ENCODE results near the gene TXK.
A peak's percentile ranks its signal among the peaks of the same experiment; 100 is the strongest.

Gene TXK

GRCh38 chr4:48149827-48150370, 15.8 kb upstream of the TXK start:
- Histone ChIP-seq H3K36me3 (ENCODE audit: insufficient read depth, low read length) (peaks cover 93% of the 10 kb centered on the region; the same call in 1 of the 2 replicates), H3F3A (ENCODE audit: low read depth) (no peaks in the 10 kb centered on the region), H3K27me3 (ENCODE audit: insufficient read depth, low read length, poor library complexity, severe bottlenecking) (no peaks in the 10 kb centered on the region), H3K9me3 (ENCODE audit: insufficient read depth, low read depth, low read length) (no peaks in the 10 kb centered on the region), H3K9ac (ENCODE audit: low read depth, low read length, poor library complexity, severe bottlenecking) (no peak overlapping the region), H3K9me2 (replicated peaks; ENCODE audit: low read depth, low read length) (no peaks in the 10 kb centered on the region), H4K20me1 (ENCODE audit: insufficient read depth, low read length, poor library complexity, severe bottlenecking) (no peaks in the 10 kb centered on the region), H3K4me2 (ENCODE audit: low read depth, low read length, poor library complexity, severe bottlenecking) (no peak overlapping the region), H3K4me3 (ENCODE audit: low read length, poor library complexity, severe bottlenecking) (no peak overlapping the region), H3K79me2 (ENCODE audit: insufficient read depth, low read length) (no peaks in the 10 kb centered on the region), H3K4me1 (ENCODE audit: insufficient read depth, low read length, poor library complexity, severe bottlenecking) (no peaks in the 10 kb centered on the region), H2AFZ (ENCODE audit: low read length) (no peak overlapping the region)
- TF ChIP-seq EZH2phosphoT487 (IDR thresholded peaks at IDR 0.05; ENCODE audit: borderline replicate concordance), result no peak
- TF ChIP-seq CTCF (conservative IDR thresholded peaks at IDR 0.05; ENCODE audit: low read length), result no peak

- no peak for TF ChIP-seq EZH2phosphoT487 (IDR thresholded peaks at IDR 0.05; ENCODE audit: borderline replicate concordance)
- no peak for TF ChIP-seq CTCF (conservative IDR thresholded peaks at IDR 0.05; ENCODE audit: low read length)
- Histone ChIP-seq H3K9ac (ENCODE audit: low read depth, low read length, poor library complexity, severe bottlenecking) (no peak overlapping the region), H3K9me2 (replicated peaks; ENCODE audit: low read depth, low read length) (no peaks in the 10 kb centered on the region), H3K27me3 (ENCODE audit: insufficient read depth, low read length, poor library complexity, severe bottlenecking) (no peaks in the 10 kb centered on the region), H4K20me1 (ENCODE audit: insufficient read depth, low read length, poor library complexity, severe bottlenecking) (no peaks in the 10 kb centered on the region), H3K4me2 (ENCODE audit: low read depth, low read length, poor library complexity, severe bottlenecking) (no peak overlapping the region), H3K4me3 (ENCODE audit: low read length, poor library complexity, severe bottlenecking) (no peak overlapping the region), H3K79me2 (ENCODE audit: insufficient read depth, low read length) (no peaks in the 10 kb centered on the region), H3K36me3 (ENCODE audit: insufficient read depth, low read length) (peaks cover 92% of the 10 kb centered on the region), H3F3A (ENCODE audit: low read depth) (no peaks in the 10 kb centered on the region), H3K9me3 (ENCODE audit: insufficient read depth, low read depth, low read length) (no peaks in the 10 kb centered on the region), H2AFZ (ENCODE audit: low read length) (no peak overlapping the region), H3K4me1 (ENCODE audit: insufficient read depth, low read length, poor library complexity, severe bottlenecking) (no peaks in the 10 kb centered on the region)
These were observed 13.6 kb upstream of the TXK start for GRCh38 chr4:48147621-48148020.

- H3K36me3 ChIP-seq (ENCODE audit: insufficient read depth, low read length), result peaks cover 70% of the 10 kb centered on the region
- no peaks in the 10 kb centered on the region for H3K27me3 ChIP-seq (ENCODE audit: insufficient read depth, low read length, poor library complexity, severe bottlenecking)
- H3K4me2 ChIP-seq (ENCODE audit: low read depth, low read length, poor library complexity, severe bottlenecking), result no peak overlapping the region
- no peaks in the 10 kb centered on the region for H3K9me3 ChIP-seq (ENCODE audit: insufficient read depth, low read depth, low read length)
- no peak overlapping the region for H2AFZ ChIP-seq (ENCODE audit: low read length)
- H4K20me1 ChIP-seq (ENCODE audit: insufficient read depth, low read length, poor library complexity, severe bottlenecking), result no peaks in the 10 kb centered on the region
- no peak overlapping the region for H3K4me3 ChIP-seq (ENCODE audit: low read length, poor library complexity, severe bottlenecking)
- H3K4me1 ChIP-seq (ENCODE audit: insufficient read depth, low read length, poor library complexity, severe bottlenecking), result peaks cover 34% of the 10 kb centered on the region
- H3F3A ChIP-seq (ENCODE audit: low read depth), result peaks cover 9% of the 10 kb centered on the region; the same call in 1 of the 2 replicates
- TF ChIP-seq CTCF (conservative IDR thresholded peaks at IDR 0.05; ENCODE audit: low read length), result peak; percentile 68
- TF ChIP-seq EZH2phosphoT487 (IDR thresholded peaks at IDR 0.05; ENCODE audit: borderline replicate concordance), result no peak
- H3K9ac ChIP-seq (ENCODE audit: low read depth, low read length, poor library complexity, severe bottlenecking), result no peak overlapping the region
- no peaks in the 10 kb centered on the region for H3K9me2 ChIP-seq (replicated peaks; ENCODE audit: low read depth, low read length)
- no peaks in the 10 kb centered on the region for H3K79me2 ChIP-seq (ENCODE audit: insufficient read depth, low read length)
These were observed 7.0 kb upstream of the TXK start for GRCh38 chr4:48141048-48141447.
